IPS-NIHi7 (cell line): ENCODE results near the gene PSD4.

ENCODE experiments used
- DNase-seq: peaks from one replicate; pipeline ENCODE4 v3.0.0; 2012; ENCODE audit warnings: mixed read lengths; ENCODE audit errors: extremely low spot score

Gene PSD4

GRCh38 chr2:113173542-113174375 is at the start of gene PSD4:
PSD4 (plus strand) TSS chr2:113173971; CDS start chr2:113182457, 8,486 bp downstream.
- peak; percentile 31 for DNase-seq

GRCh38 chr2:113124181-113124961 is 49.4 kb upstream of the PSD4 start:
- DNase-seq, result no peak

- DNase-seq, result no peak
Measured at GRCh38 chr2:113124984-113125855, 48.6 kb upstream of the PSD4 start.

GRCh38 chr2:113126845-113127645 is 46.7 kb upstream of the PSD4 start, which contains the start of gene IL1RN:
IL1RN (plus strand) TSS chr2:113127598; CDS start chr2:113127625, 27 bp downstream.
- no peak for DNase-seq

GRCh38 chr2:113127646-113128570 is 45.9 kb upstream of the PSD4 start:
- DNase-seq, result no peak

GRCh38 chr2:113129519-113130078 is 44.2 kb upstream of the PSD4 start:
- DNase-seq, result no peak

- DNase-seq, result no peak
Measured at GRCh38 chr2:113131352-113132185, 42.2 kb upstream of the PSD4 start.

- DNase-seq, result no peak
Measured at GRCh38 chr2:113132414-113133021, 41.3 kb upstream of the PSD4 start.

GRCh38 chr2:113133704-113134598 is 39.8 kb upstream of the PSD4 start:
- no peak for DNase-seq

GRCh38 chr2:113134717-113135116 is 39.1 kb upstream of the PSD4 start:
- no peak for DNase-seq

- DNase-seq, result no peak
Measured at GRCh38 chr2:113135317-113135716, 38.5 kb upstream of the PSD4 start.

- DNase-seq, result peak; percentile 69
Measured at GRCh38 chr2:113136828-113137775, 36.7 kb upstream of the PSD4 start.

GRCh38 chr2:113137827-113138226 is 35.9 kb upstream of the PSD4 start:
- no peak for DNase-seq

- DNase-seq, result peak; percentile 69
Measured at GRCh38 chr2:113138428-113139322, 35.1 kb upstream of the PSD4 start.

GRCh38 chr2:113141451-113141850 is 32.3 kb upstream of the PSD4 start:
- DNase-seq, result no peak
